Measurements from ENCODE around the gene FARS2.

Gene FARS2

GRCh38 chr6:5729080-5729434, 467.7 kb downstream of the FARS2 start:
- no peak for DNase-seq (ENCODE audit: low read depth)

GRCh38 chr6:5729813-5730517, 468.7 kb downstream of the FARS2 start:
- no peak for DNase-seq (ENCODE audit: low read depth)

- no peak for DNase-seq (ENCODE audit: low read depth)
Measured at GRCh38 chr6:5730585-5731263, 469.4 kb downstream of the FARS2 start.

- DNase-seq (ENCODE audit: low read depth) = no peak
Measured at GRCh38 chr6:5731435-5731834, 470.1 kb downstream of the FARS2 start.

GRCh38 chr6:5732496-5732895, 471.2 kb downstream of the FARS2 start:
- no peak for DNase-seq (ENCODE audit: low read depth)

- DNase-seq (ENCODE audit: low read depth) = no peak
Measured at GRCh38 chr6:5736016-5736738, 474.9 kb downstream of the FARS2 start.

- no peak for DNase-seq (ENCODE audit: low read depth)
Measured at GRCh38 chr6:5737460-5737859, 476.1 kb downstream of the FARS2 start.

- no peak for DNase-seq (ENCODE audit: low read depth)
Measured at GRCh38 chr6:5738211-5738610, 476.9 kb downstream of the FARS2 start.

GRCh38 chr6:5744497-5744896, 483.2 kb downstream of the FARS2 start:
- DNase-seq (ENCODE audit: low read depth) = no peak

- no peak for DNase-seq (ENCODE audit: low read depth)
Measured at GRCh38 chr6:5745081-5745480, 483.8 kb downstream of the FARS2 start.

- no peak for DNase-seq (ENCODE audit: low read depth)
Measured at GRCh38 chr6:5746053-5746758, 484.9 kb downstream of the FARS2 start.

- DNase-seq (ENCODE audit: low read depth) = no peak
Measured at GRCh38 chr6:5746759-5747130, 485.4 kb downstream of the FARS2 start.

GRCh38 chr6:5747379-5747778, 486.1 kb downstream of the FARS2 start:
- DNase-seq (ENCODE audit: low read depth) = no peak

GRCh38 chr6:5749016-5749650, 487.8 kb downstream of the FARS2 start:
- DNase-seq (ENCODE audit: low read depth) = no peak

- no peak for DNase-seq (ENCODE audit: low read depth)
Measured at GRCh38 chr6:5749651-5750215, 488.4 kb downstream of the FARS2 start.

GRCh38 chr6:5751525-5752390, 490.4 kb downstream of the FARS2 start:
- DNase-seq (ENCODE audit: low read depth) = no peak

GRCh38 chr6:5752391-5752680, 491.0 kb downstream of the FARS2 start:
- DNase-seq (ENCODE audit: low read depth) = no peak

GRCh38 chr6:5753209-5753608, 491.9 kb downstream of the FARS2 start:
- no peak for DNase-seq (ENCODE audit: low read depth)

GRCh38 chr6:5754904-5755303, 493.6 kb downstream of the FARS2 start:
- no peak for DNase-seq (ENCODE audit: low read depth)

GRCh38 chr6:5759571-5759970, 498.3 kb downstream of the FARS2 start:
- DNase-seq (ENCODE audit: low read depth) = no peak

- DNase-seq (ENCODE audit: low read depth) = no peak
Measured at GRCh38 chr6:5761370-5761769, 500.1 kb downstream of the FARS2 start.
